ENCODE results near the gene NRF1. TPM values are rescaled to one million over a fixed set of nuclear protein-coding genes. Genes with fewer than 3 reads are reported as not detected.

NRF1 gene
- total RNA-seq, 1 experiment from 2014 or later = 25.9 TPM

DNA sequence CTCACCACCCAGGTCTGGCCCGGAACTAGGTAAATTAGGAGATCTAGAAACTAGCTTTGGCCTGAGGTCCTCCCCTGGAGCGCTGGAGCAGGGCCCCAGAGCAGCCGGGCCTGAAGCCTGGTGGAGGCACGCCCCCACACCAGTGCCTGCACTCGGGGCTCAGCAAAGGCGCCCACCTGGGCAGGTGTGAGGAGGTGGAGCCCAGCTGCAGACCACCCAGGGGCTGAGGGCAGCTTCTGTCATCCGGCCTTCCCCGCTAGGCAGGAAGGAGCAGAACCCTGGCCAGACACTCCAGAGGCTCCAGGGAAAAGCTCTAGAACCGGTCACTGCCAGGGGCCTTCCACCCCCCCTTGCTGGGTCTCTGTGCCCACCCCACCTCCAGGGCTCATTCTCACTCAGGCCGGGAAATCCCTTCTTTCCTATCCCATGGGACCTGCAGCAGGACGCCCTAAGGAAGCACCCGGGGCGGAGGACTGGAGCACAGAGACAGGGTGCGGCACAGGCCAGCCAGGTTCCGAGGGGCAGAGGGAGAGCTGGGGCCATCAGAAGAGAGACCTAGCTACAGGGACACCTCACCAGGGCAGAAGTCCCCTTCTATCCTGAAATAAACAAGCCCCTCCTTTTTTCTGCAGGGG lies 161.2 kb downstream of the NRF1 start:
- H3K9me3 ChIP-seq (ENCODE audit: control insufficient read depth in 1 of 2, insufficient read depth in 1 of 2, low read depth in 1 of 2, low read length in 2 of 2) = no peaks in the 10 kb centered on the region
- no peak overlapping the region for H3K9ac ChIP-seq (ENCODE audit: low read length)
- RAD21 ChIA-PET (ENCODE audit: low non-redundant PET in 1 of 2, low total read pairs in 2 of 2, uncharacterized antibody in 2 of 2, unreplicated experiment in 2 of 2) = no interaction called here
- no peaks in the 10 kb centered on the region for H4K20me1 ChIP-seq (ENCODE audit: insufficient read depth)
- POLR2A ChIA-PET = no interaction called here
- H3K79me2 ChIP-seq (ENCODE audit: insufficient read depth, low read length) = peaks cover 28% of the 10 kb centered on the region
- ATAC-seq (no peak), DNase-seq (ENCODE audit: low read depth, low spot score) (no peak)
- H3K36me3 ChIP-seq (ENCODE audit: control insufficient read depth in 1 of 2, insufficient read depth in 2 of 2, low read length in 2 of 2) = no peaks in the 10 kb centered on the region; a peak in 1 of 4 replicates
- no peak overlapping the region for H2AFZ ChIP-seq (ENCODE audit: low read depth, low read length, poor library complexity, severe bottlenecking)
- H3K27me3 ChIP-seq (ENCODE audit: insufficient read depth, low read length) = no peaks in the 10 kb centered on the region
- H3K27ac ChIP-seq (ENCODE audit: low read depth, low read length) = no peak overlapping the region
- no TSS peak for BruUV-seq (replicated peaks)
- no peak for TF ChIP-seq FOSL1 (IDR thresholded peaks at IDR 0.05; ENCODE audit: low read depth)
- TF ChIP-seq EZH2phosphoT487 (IDR thresholded peaks at IDR 0.05; ENCODE audit: borderline replicate concordance) = no peak
- TF ChIP-seq RAD21 (IDR thresholded peaks at IDR 0.05; ENCODE audit: low read depth) = no peak
- TF ChIP-seq, protein P1, sequence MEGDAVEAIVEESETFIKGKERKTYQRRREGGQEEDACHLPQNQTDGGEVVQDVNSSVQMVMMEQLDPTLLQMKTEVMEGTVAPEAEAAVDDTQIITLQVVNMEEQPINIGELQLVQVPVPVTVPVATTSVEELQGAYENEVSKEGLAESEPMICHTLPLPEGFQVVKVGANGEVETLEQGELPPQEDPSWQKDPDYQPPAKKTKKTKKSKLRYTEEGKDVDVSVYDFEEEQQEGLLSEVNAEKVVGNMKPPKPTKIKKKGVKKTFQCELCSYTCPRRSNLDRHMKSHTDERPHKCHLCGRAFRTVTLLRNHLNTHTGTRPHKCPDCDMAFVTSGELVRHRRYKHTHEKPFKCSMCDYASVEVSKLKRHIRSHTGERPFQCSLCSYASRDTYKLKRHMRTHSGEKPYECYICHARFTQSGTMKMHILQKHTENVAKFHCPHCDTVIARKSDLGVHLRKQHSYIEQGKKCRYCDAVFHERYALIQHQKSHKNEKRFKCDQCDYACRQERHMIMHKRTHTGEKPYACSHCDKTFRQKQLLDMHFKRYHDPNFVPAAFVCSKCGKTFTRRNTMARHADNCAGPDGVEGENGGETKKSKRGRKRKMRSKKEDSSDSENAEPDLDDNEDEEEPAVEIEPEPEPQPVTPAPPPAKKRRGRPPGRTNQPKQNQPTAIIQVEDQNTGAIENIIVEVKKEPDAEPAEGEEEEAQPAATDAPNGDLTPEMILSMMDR (IDR thresholded peaks at IDR 0.05 in 2 of 3, conservative IDR thresholded peaks at IDR 0.05 in 1 of 3; ENCODE audit: borderline replicate concordance in 1 of 3, insufficient read depth in 1 of 3, low read depth in 2 of 3, low read length in 2 of 3) = no peak
- TF ChIP-seq ZFX (IDR thresholded peaks at IDR 0.05) = no peak
- no peak for TF ChIP-seq ELF1 (IDR thresholded peaks at IDR 0.05; ENCODE audit: borderline replicate concordance, low read depth)
- TF ChIP-seq, protein P2, sequence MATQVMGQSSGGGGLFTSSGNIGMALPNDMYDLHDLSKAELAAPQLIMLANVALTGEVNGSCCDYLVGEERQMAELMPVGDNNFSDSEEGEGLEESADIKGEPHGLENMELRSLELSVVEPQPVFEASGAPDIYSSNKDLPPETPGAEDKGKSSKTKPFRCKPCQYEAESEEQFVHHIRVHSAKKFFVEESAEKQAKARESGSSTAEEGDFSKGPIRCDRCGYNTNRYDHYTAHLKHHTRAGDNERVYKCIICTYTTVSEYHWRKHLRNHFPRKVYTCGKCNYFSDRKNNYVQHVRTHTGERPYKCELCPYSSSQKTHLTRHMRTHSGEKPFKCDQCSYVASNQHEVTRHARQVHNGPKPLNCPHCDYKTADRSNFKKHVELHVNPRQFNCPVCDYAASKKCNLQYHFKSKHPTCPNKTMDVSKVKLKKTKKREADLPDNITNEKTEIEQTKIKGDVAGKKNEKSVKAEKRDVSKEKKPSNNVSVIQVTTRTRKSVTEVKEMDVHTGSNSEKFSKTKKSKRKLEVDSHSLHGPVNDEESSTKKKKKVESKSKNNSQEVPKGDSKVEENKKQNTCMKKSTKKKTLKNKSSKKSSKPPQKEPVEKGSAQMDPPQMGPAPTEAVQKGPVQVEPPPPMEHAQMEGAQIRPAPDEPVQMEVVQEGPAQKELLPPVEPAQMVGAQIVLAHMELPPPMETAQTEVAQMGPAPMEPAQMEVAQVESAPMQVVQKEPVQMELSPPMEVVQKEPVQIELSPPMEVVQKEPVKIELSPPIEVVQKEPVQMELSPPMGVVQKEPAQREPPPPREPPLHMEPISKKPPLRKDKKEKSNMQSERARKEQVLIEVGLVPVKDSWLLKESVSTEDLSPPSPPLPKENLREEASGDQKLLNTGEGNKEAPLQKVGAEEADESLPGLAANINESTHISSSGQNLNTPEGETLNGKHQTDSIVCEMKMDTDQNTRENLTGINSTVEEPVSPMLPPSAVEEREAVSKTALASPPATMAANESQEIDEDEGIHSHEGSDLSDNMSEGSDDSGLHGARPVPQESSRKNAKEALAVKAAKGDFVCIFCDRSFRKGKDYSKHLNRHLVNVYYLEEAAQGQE (IDR thresholded peaks at IDR 0.05; ENCODE audit: low read depth) = no peak
- no peak for TF ChIP-seq TCF7L2 (IDR thresholded peaks at IDR 0.05; ENCODE audit: borderline replicate concordance, extremely low read depth, insufficient read depth, insufficient read length)
- no peak for TF ChIP-seq ATF3 (IDR thresholded peaks at IDR 0.05)
- TF ChIP-seq EZH2 (IDR thresholded peaks at IDR 0.05) = no peak
- no peak for TF ChIP-seq ZNF274 (IDR thresholded peaks at IDR 0.05; ENCODE audit: low read depth, low read length)
- TF ChIP-seq SRF (IDR thresholded peaks at IDR 0.05; ENCODE audit: low read depth) = no peak
- H3K4me2 ChIP-seq (ENCODE audit: low read length) = no peak overlapping the region
- H3K4me3 ChIP-seq (replicated peaks in 1 of 2; ENCODE audit: low read depth in 1 of 2, low read length in 2 of 2) = no peak overlapping the region
- H3K4me1 ChIP-seq (ENCODE audit: control insufficient read depth in 1 of 2, insufficient read depth in 2 of 2, low read length in 2 of 2) = peaks cover 0 to 4% of the 10 kb centered on the region in 2 experiments; a peak in 3 of 4 replicates
- intact Hi-C loops (cut with micrococcal nuclease) = no loop called here
- CTCF ChIA-PET = interaction anchor here (1.1 kb wide), 1 partner anchor 609 kb away, joined by 3 read pairs; no protein-coding TSS in a partner anchor
- H3K9me2 ChIP-seq (ENCODE audit: insufficient read depth) = no peaks in the 10 kb centered on the region
